NOMO-1 (cell line): ENCODE measurements around the gene DNMT3A.
"Not testable (repeated sequence)": the region's sequence is repeated elsewhere in the genome, so short reads cannot be mapped to it uniquely, and the experiment has no call there.

Experiments used
- DNase-seq, 2 experiments: peaks; one replicate each; lab custom pipeline; 2025; ENCODE audit not compliant: unreplicated experiment in 2 of 2; lab: John Stamatoyannopoulos, UW

The DNMT3A gene

GRCh38 chr2:25215948-25216679, 125.6 kb downstream of the DNMT3A start:
- DNase-seq, result peak; percentile 54 to 78

GRCh38 chr2:25215232-25215631, 126.5 kb downstream of the DNMT3A start:
- no peak for DNase-seq

- no peak for DNase-seq
Observed at GRCh38 chr2:25213229-25213628, 128.5 kb downstream of the DNMT3A start.

GRCh38 chr2:25210923-25211322, 130.8 kb downstream of the DNMT3A start:
- DNase-seq, result not testable (repeated sequence)

GRCh38 chr2:25207078-25207545, 134.6 kb downstream of the DNMT3A start:
- DNase-seq, result no peak

- DNase-seq, result no peak
Observed at GRCh38 chr2:25204190-25204838, 137.4 kb downstream of the DNMT3A start.

GRCh38 chr2:25202275-25202674, 139.4 kb downstream of the DNMT3A start:
- no peak for DNase-seq

GRCh38 chr2:25201794-25202193, 139.9 kb downstream of the DNMT3A start:
- DNase-seq, result no peak

- DNase-seq, result no peak
Observed at GRCh38 chr2:25201265-25201664, 140.5 kb downstream of the DNMT3A start.

GRCh38 chr2:25198576-25198975, 143.1 kb downstream of the DNMT3A start:
- no peak for DNase-seq

- no peak for DNase-seq
Observed at GRCh38 chr2:25198209-25198525, 143.6 kb downstream of the DNMT3A start.

- no peak for DNase-seq
Observed at GRCh38 chr2:25197336-25198208, 144.2 kb downstream of the DNMT3A start.

- no peak for DNase-seq
Observed at GRCh38 chr2:25194576-25195122, 147.1 kb downstream of the DNMT3A start.

GRCh38 chr2:25190536-25190935, 151.2 kb downstream of the DNMT3A start:
- DNase-seq, result no peak

- DNase-seq, result no peak
Observed at GRCh38 chr2:25188405-25188804, 153.3 kb downstream of the DNMT3A start.

- no peak for DNase-seq
Observed at GRCh38 chr2:25187729-25188350, 153.9 kb downstream of the DNMT3A start.

- DNase-seq, result no peak
Observed at GRCh38 chr2:25184254-25184653, 157.5 kb downstream of the DNMT3A start.

GRCh38 chr2:25178976-25179375, 162.7 kb downstream of the DNMT3A start:
- no peak for DNase-seq
